B cell (primary cell): ENCODE data around the gene ZNF438. TPM values are rescaled to one million over a fixed set of nuclear protein-coding genes. Genes with fewer than 3 reads are reported as not detected.

Experiments used
- ATAC-seq: fragments of 200-7000 bp; cut with Tn5 transposase; one replicate; pipeline ENCODE4 v1.10.0; 2021; ENCODE audit warnings: low read depth, mild to moderate bottlenecking, moderate number of reproducible peaks, moderate library complexity
- CTCF ChIA-PET: fragments of 350-600 bp; sonication (Branson Sonifier 250); formaldehyde crosslinking; loops from one replicate; lab custom pipeline; 2021; ENCODE audit warnings: antibody characterized with exemption, inconsistent platforms; lab: Charles Lee
- POLR2A ChIA-PET: fragments of 350-600 bp; sonication (Branson Sonifier 250); formaldehyde crosslinking; loops from one replicate; lab custom pipeline; 2021; ENCODE audit warnings: antibody characterized with exemption; lab: Charles Lee
- DNase-seq: peaks from one replicate; pipeline ENCODE4 v3.0.0; 2013
- H2AFZ ChIP-seq: 2 replicates; pipeline ENCODE4 v1.6.1; 2012; ENCODE audit warnings: mild to moderate bottlenecking, low read depth, low read length; ENCODE audit not compliant: insufficient read depth, poor library complexity, severe bottlenecking
- H3K27ac ChIP-seq, 2 donors: 1 replicate in 1 of 2; 2 replicates in 1 of 2; pipeline ENCODE4 v1.5.1; 2012 to 2013; ENCODE audit warnings: low read length in 2 of 2, mild to moderate bottlenecking in 2 of 2, moderate library complexity in 1 of 2
- H3K27me3 ChIP-seq, 4 experiments: fragments of 200-600 bp in 1 of 4; sonication (generic) in 1 of 4; replicated peaks in 1 of 4; 1 replicate in 2 of 4; 2 replicates in 2 of 4; pipeline versions ENCODE4 v1.6.1 to v1.7.0; 2013 to 2016; ENCODE audit warnings: low read length in 3 of 4, mild to moderate bottlenecking in 2 of 4, mixed read lengths in 1 of 4, moderate library complexity in 1 of 4; ENCODE audit not compliant: insufficient read depth in 4 of 4, control insufficient read depth in 3 of 4; ENCODE audit errors: control extremely low read depth in 1 of 4
- H3K36me3 ChIP-seq, 2 experiments: replicated peaks in 1 of 2; 1 replicate in 1 of 2; 2 replicates in 1 of 2; pipeline versions ENCODE4 v1.6.1 to v1.7.1; 2013; ENCODE audit warnings: low read length in 1 of 2; ENCODE audit not compliant: insufficient read depth in 2 of 2, control insufficient read depth in 1 of 2; ENCODE audit errors: control extremely low read depth in 1 of 2, extremely low read depth in 1 of 2
- H3K4me1 ChIP-seq, 2 donors: fragments of 200-600 bp in 1 of 2; sonication (generic) in 1 of 2; 1 replicate in 1 of 2; 2 replicates in 1 of 2; pipeline versions ENCODE4 v1.5.1 to v1.6.1; 2013 to 2017; ENCODE audit warnings: low read length in 2 of 2; ENCODE audit not compliant: control insufficient read depth in 2 of 2, insufficient read depth in 2 of 2
- H3K4me2 ChIP-seq: replicated peaks from 2 replicates; pipeline ENCODE3; 2012; ENCODE audit warnings: mild to moderate bottlenecking, low read depth, low read length; ENCODE audit not compliant: poor library complexity, severe bottlenecking
- H3K4me3 ChIP-seq, 5 experiments: fragments of 200-600 bp in 1 of 5; sonication (generic) in 1 of 5; 1 replicate in 3 of 5; 2 replicates in 2 of 5; pipeline versions ENCODE4 v1.5.1 to v1.7.0; 2011 to 2016; ENCODE audit warnings: low read length in 4 of 5, mild to moderate bottlenecking in 4 of 5, low read depth in 2 of 5, control low read depth in 1 of 5, moderate library complexity in 1 of 5; ENCODE audit not compliant: insufficient read depth in 1 of 5; ENCODE audit errors: control extremely low read depth in 1 of 5, extremely low read depth in 1 of 5
- H3K79me2 ChIP-seq: fragments of 200-600 bp; sonication (generic); one replicate; pipeline ENCODE4 v1.6.0; 2016; ENCODE audit warnings: low read length; ENCODE audit not compliant: control insufficient read depth, insufficient read depth
- H3K9ac ChIP-seq: fragments of 200-600 bp; sonication (generic); 2 replicates; pipeline ENCODE4 v1.6.1; 2017; ENCODE audit warnings: mild to moderate bottlenecking, low read length, moderate library complexity
- H3K9me3 ChIP-seq, 3 donors: one replicate each; pipeline versions ENCODE4 v1.6.1 to v1.7.1; 2013; ENCODE audit warnings: low read length in 2 of 3; ENCODE audit not compliant: control insufficient read depth in 2 of 3, insufficient read depth in 1 of 3; ENCODE audit errors: control extremely low read depth in 1 of 3
- H4K20me1 ChIP-seq: 2 replicates; pipeline ENCODE4 v1.6.0; 2012; ENCODE audit warnings: mild to moderate bottlenecking, low read length; ENCODE audit not compliant: insufficient read depth, control insufficient read depth, poor library complexity, severe bottlenecking
- H3K27ac Mint-ChIP-seq: one replicate; pipeline ENCODE4 v1.8.0; 2021; ENCODE audit warnings: mixed read lengths
- H3K27me3 Mint-ChIP-seq: one replicate; pipeline ENCODE4 v1.8.0; 2021; ENCODE audit warnings: mixed read lengths
- H3K4me1 Mint-ChIP-seq: one replicate; pipeline ENCODE4 v1.8.0; 2021; ENCODE audit warnings: mixed read lengths
- H3K4me3 Mint-ChIP-seq: one replicate; pipeline ENCODE4 v1.8.0; 2021; ENCODE audit warnings: mixed read lengths
- H3K9me3 Mint-ChIP-seq: one replicate; pipeline ENCODE4 v1.8.0; 2022; ENCODE audit warnings: mixed read lengths; ENCODE audit not compliant: insufficient read depth
- CTCF ChIP-seq: fragments of 200-600 bp; IDR thresholded peaks from one replicate; pipeline ENCODE4 v1.8.0; 2022; ENCODE audit warnings: antibody characterized with exemption, mild to moderate bottlenecking
- EZH2 ChIP-seq: IDR thresholded peaks from 2 replicates; pipeline ENCODE4 v1.6.1; 2012; ENCODE audit warnings: borderline replicate concordance, low read depth, mild to moderate bottlenecking, moderate library complexity, low read length; ENCODE audit not compliant: insufficient read depth, poor library complexity, severe bottlenecking
- WGBS: methylation state at CpG from one replicate; pipeline ENCODE4 v1.1.5; 2013; ENCODE audit warnings: missing lambda C conversion rate; ENCODE audit not compliant: insufficient coverage; 5-methylcytosine and 5-hydroxymethylcytosine counted together
- intact Hi-C: fragments of 100-400 bp; cut with micrococcal nuclease; formaldehyde crosslinking; loops from one replicate; pipeline ENCODE4 v1.10.0; 2022
- polyA plus RNA-seq: library from polyadenylated mRNA; depleted of rRNA; stranded (reverse); fragments of >200 nt; gene quantifications from 2 replicates; pipeline ENCODE4 v1.2.3, GENCODE V29; 2012
- total RNA-seq, 2 donors: library from RNA; stranded (reverse); fragments of 120-200 nt in 1 of 2; gene quantifications; 1 replicate in 1 of 2; 2 replicates in 1 of 2; pipeline versions ENCODE4 v1.2.3 to v1.2.4, GENCODE V29; 2013 to 2022

ZNF438 gene
- total and polyA plus RNA-seq, 2 donors (not counting 1 experiment from before 2014, with no cell fraction given) = 2.0 to 3.7 TPM

GRCh38 chr10:30848396-30849032 is 183.2 kb downstream of the ZNF438 start:
- no peaks in the 10 kb centered on the region for H4K20me1 ChIP-seq
- no peaks in the 10 kb centered on the region for H3K27me3 ChIP-seq
- no peak for DNase-seq
- Mint-ChIP-seq H3K4me1 (no peaks in the 10 kb centered on the region), H3K27ac (no peak overlapping the region), H3K9me3 (no peaks in the 10 kb centered on the region), H3K4me3 (no peak overlapping the region), H3K27me3 (no peaks in the 10 kb centered on the region)
- no peak overlapping the region for H3K4me3 ChIP-seq
- WGBS = 97% methylated on average over 10 of the region's 11 CpGs
- TF ChIP-seq CTCF = no peak
- CTCF ChIA-PET = no interaction called here
- no peaks in the 10 kb centered on the region for H3K36me3 ChIP-seq
- no peaks in the 10 kb centered on the region for H3K79me2 ChIP-seq
- H3K9ac ChIP-seq = no peak overlapping the region
- no peak for ATAC-seq
- no peak overlapping the region for H3K27ac ChIP-seq
- H3K4me2 ChIP-seq = no peak overlapping the region
- POLR2A ChIA-PET = no interaction called here
- H3K4me1 ChIP-seq = no peaks in the 10 kb centered on the region
- no peaks in the 10 kb centered on the region for H3K9me3 ChIP-seq
- intact Hi-C loops = no loop called here
- no peak overlapping the region for H2AFZ ChIP-seq

GRCh38 chr10:30847642-30848041 is 184.0 kb downstream of the ZNF438 start:
- 92% methylated on average over 8 of the region's 10 CpGs for WGBS
- Histone ChIP-seq H3K27ac (no peak overlapping the region), H3K9me3 (no peaks in the 10 kb centered on the region), H3K27me3 (no peaks in the 10 kb centered on the region), H2AFZ (no peak overlapping the region), H3K4me3 (no peak overlapping the region), H3K36me3 (no peaks in the 10 kb centered on the region), H4K20me1 (no peaks in the 10 kb centered on the region), H3K79me2 (no peaks in the 10 kb centered on the region), H3K9ac (no peak overlapping the region), H3K4me2 (no peak overlapping the region), H3K4me1 (no peaks in the 10 kb centered on the region)
- Mint-ChIP-seq H3K4me3 (no peak overlapping the region), H3K27me3 (no peaks in the 10 kb centered on the region), H3K9me3 (no peaks in the 10 kb centered on the region), H3K4me1 (no peaks in the 10 kb centered on the region), H3K27ac (no peak overlapping the region)
- no peak for TF ChIP-seq EZH2
- ATAC-seq (no peak), DNase-seq (no peak)
- CTCF ChIA-PET = interaction anchor here (0.7 kb wide), 1 partner anchor 160 kb away, joined by 3 read pairs; no protein-coding TSS in a partner anchor
- POLR2A ChIA-PET = no interaction called here
- intact Hi-C loops = no loop called here
